Stimulated activated CD4-positive, alpha-beta T cell treated with anti-CD3 and anti-CD28 coated beads, Interleukin-4, amount 100 ng/mL, for 1 hour (primary cell): Measurements from ENCODE around the gene UGT1A8.
"Not testable (repeated sequence)": the region's sequence is repeated elsewhere in the genome, so short reads cannot be mapped to it uniquely, and the experiment has no call there.

Experiments used
- DNase-seq: peaks from one replicate; pipeline ENCODE4 v3.0.0-alpha.2; 2020

Gene UGT1A8

GRCh38 chr2:233736868-233737653 lies 119.6 kb downstream of the UGT1A8 start:
- DNase-seq: not testable (repeated sequence)

- DNase-seq: no peak
Measured at GRCh38 chr2:233740870-233741269, 123.4 kb downstream of the UGT1A8 start.

GRCh38 chr2:233743464-233744259 lies 126.2 kb downstream of the UGT1A8 start:
- no peak for DNase-seq

- no peak for DNase-seq
Measured at GRCh38 chr2:233745073-233745755, 127.8 kb downstream of the UGT1A8 start.

GRCh38 chr2:233745838-233746237 lies 128.4 kb downstream of the UGT1A8 start:
- DNase-seq: not testable (repeated sequence)

GRCh38 chr2:233746475-233747282 lies 129.2 kb downstream of the UGT1A8 start:
- DNase-seq: no peak

GRCh38 chr2:233747283-233747544 lies 129.8 kb downstream of the UGT1A8 start:
- DNase-seq: no peak

- DNase-seq: not testable (repeated sequence)
Measured at GRCh38 chr2:233750689-233751088, 133.3 kb downstream of the UGT1A8 start.

GRCh38 chr2:233751212-233752009 lies 134.0 kb downstream of the UGT1A8 start:
- DNase-seq: not testable (repeated sequence)

GRCh38 chr2:233754872-233755611 lies 137.6 kb downstream of the UGT1A8 start:
- DNase-seq: no peak

GRCh38 chr2:233756429-233757081 lies 139.1 kb downstream of the UGT1A8 start:
- no peak for DNase-seq

- no peak for DNase-seq
Measured at GRCh38 chr2:233758141-233758540, 140.7 kb downstream of the UGT1A8 start.

- DNase-seq: no peak
Measured at GRCh38 chr2:233758849-233759248, 141.4 kb downstream of the UGT1A8 start.

GRCh38 chr2:233760043-233760442 lies 142.6 kb downstream of the UGT1A8 start, which contains the start of gene UGT1A1:
UGT1A1 (plus strand) TSS chr2:233760270; CDS start chr2:233760288, 18 bp downstream.
- DNase-seq: no peak

GRCh38 chr2:233761040-233761769 lies 143.8 kb downstream of the UGT1A8 start:
- DNase-seq: no peak

GRCh38 chr2:233764264-233764663 lies 146.8 kb downstream of the UGT1A8 start:
- DNase-seq: no peak

- no peak for DNase-seq
Measured at GRCh38 chr2:233764761-233765160, 147.3 kb downstream of the UGT1A8 start.

- DNase-seq: no peak
Measured at GRCh38 chr2:233766416-233766815, 149.0 kb downstream of the UGT1A8 start.

GRCh38 chr2:233768076-233768475 lies 150.6 kb downstream of the UGT1A8 start:
- DNase-seq: no peak

- DNase-seq: no peak
Measured at GRCh38 chr2:233769260-233769659, 151.8 kb downstream of the UGT1A8 start.
